Heart right ventricle (tissue), 16 donors: ENCODE measurements around the gene MBTPS1. TPM values are rescaled to one million over a fixed set of nuclear protein-coding genes. Genes with fewer than 3 reads are reported as not detected.
A peak's percentile ranks its signal among the peaks of the same experiment; 100 is the strongest.

Source experiments
- ATAC-seq, 8 donors: fragments of 200-7000 bp; cut with Tn5 transposase; one replicate each; pipeline ENCODE4 v1.9.1; 2020; ENCODE audit warnings: mild to moderate bottlenecking in 8 of 8, moderate library complexity in 8 of 8, moderate number of reproducible peaks in 1 of 8
- DNase-seq, 2 donors: peaks; one replicate each; pipeline ENCODE4 v3.0.0-alpha.2; 2020
- H3K27ac ChIP-seq, 10 donors: fragments of 200-600 bp; sonication (generic) in 2 of 10; one replicate each; pipeline versions ENCODE4 v1.5.0 to v1.8.0; 2020 to 2022; ENCODE audit warnings: mild to moderate bottlenecking in 3 of 10
- H3K27me3 ChIP-seq, 7 donors: fragments of 200-600 bp; one replicate each; pipeline ENCODE4 v1.8.0; 2021 to 2022; ENCODE audit warnings: mild to moderate bottlenecking in 2 of 7
- H3K36me3 ChIP-seq, 9 donors: fragments of 200-600 bp; sonication (generic) in 1 of 9; one replicate each; pipeline versions ENCODE4 v1.5.0 to v1.8.0; 2020 to 2022; ENCODE audit warnings: mild to moderate bottlenecking in 2 of 9
- H3K4me1 ChIP-seq, 9 donors: fragments of 200-600 bp; sonication (generic) in 1 of 9; one replicate each; pipeline versions ENCODE4 v1.5.0 to v1.8.0; 2020 to 2022; ENCODE audit warnings: mild to moderate bottlenecking in 4 of 9
- H3K4me3 ChIP-seq, 10 donors: fragments of 200-600 bp; sonication (generic) in 2 of 10; one replicate each; pipeline versions ENCODE4 v1.5.0 to v1.8.0; 2020 to 2022; ENCODE audit warnings: mild to moderate bottlenecking in 7 of 10, moderate library complexity in 2 of 10
- H3K9me3 ChIP-seq, 11 donors: fragments of 200-600 bp in 10 of 11; sonication (generic) in 2 of 11; one replicate each; pipeline versions ENCODE4 v1.5.0 to v1.8.0; 2013 to 2022; ENCODE audit warnings: mild to moderate bottlenecking in 2 of 11, control low read depth in 1 of 11, moderate library complexity in 1 of 11
- CTCF ChIP-seq, 9 donors: fragments of 200-600 bp; sonication (generic) in 2 of 9; IDR thresholded peaks; one replicate each; pipeline versions ENCODE4 v1.5.0 to v1.8.0; 2021 to 2022; ENCODE audit warnings: antibody characterized with exemption in 9 of 9, mild to moderate bottlenecking in 5 of 9, moderate library complexity in 1 of 9
- WGBS, 2 donors: extraction: QIAGEN DNeasy Blood & Tissue Kit; methylation state at CpG; one replicate each; pipeline ENCODE4 v1.1.7; 2013; ENCODE audit warnings: inconsistent platforms in 1 of 2; 5-methylcytosine and 5-hydroxymethylcytosine counted together
- intact Hi-C, 10 donors: fragments of 100-400 bp; cut with DNase I; formaldehyde crosslinking; loops; one replicate each; pipeline versions ENCODE4 v1.11.1 to v1.14.2; 2022
- polyA plus RNA-seq, 2 donors: library from polyadenylated mRNA; stranded (reverse); fragments of 200-250 nt; gene quantifications; one replicate each; pipeline ENCODE4 v1.2.3, GENCODE V29; 2013
- total RNA-seq, 10 donors: library from RNA; stranded (reverse); fragmentation: NEBNext Ultra II Directional in 3 of 10; extraction: Animal tissue kit (Norgen Biotek cat#: 25700) in 3 of 10; gene quantifications; one replicate each; pipeline versions ENCODE4 v1.2.1 to v1.2.4, GENCODE V29; 2021 to 2023
- donor health status: Arrhythmogenic right ventricular cardiomyopathy.
- donor health status: ischemic (EF 13 %, LVEDD 7.1; RV severe dilation, severe dysfunction).
- donor health status: healthy with polysubstance abuse.
- donor health status: DM: no; HTN: yes; CAD: no.
- donor health status: DM: no; HTN: no; CAD: no.
- donor health status: ischemic (EF 25% LVEDD 6.9; RV normal size, moderate dysfunction).
- donor health status: ischemic (EF 25% LVEDD 5.7; RV mildly dilated, moderate dysfunction).
- donor health status: healthy.
- donor health status: DM: yes; HTN: yes; CAD: no.
- donor health status: Ischemic cardiomyopathy.
- donor health status: ischemic (EF 35%, LVEDD 5.7; RV mildly dilated, moderate dysfunction).
- donor health status: nonischemic (EF 11% LVEDD 7.7; RV severe dilation, severe dysfunction).
- donor health status: DM: yes; HTN: yes; CAD: no.
- donor health status: PGD.
- donor health status: ischemic (EF 29% LVEDD 5.4; RV normal size, mild dysfunction).
- donor health status: nonischemic (EF 23%, LVEDD 6.1; RV moderate dilation, normal function).

The MBTPS1 gene
- total and polyA plus RNA-seq, 12 donors: 41.4 to 122 (median 66.0) TPM

GRCh38 chr16:84059946-84060901, 56.5 kb downstream of the MBTPS1 start:
- Histone ChIP-seq H3K4me3 (no peak overlapping the region), H3K9me3 (no peaks in the 10 kb centered on the region), H3K36me3 (peaks cover 0 to 100% (median 46%) of the 10 kb centered on the region in 9 donors), H3K27me3 (no peaks in the 10 kb centered on the region), H3K27ac (no peak overlapping the region), H3K4me1 (peaks cover 3 to 55% (median 42%) of the 10 kb centered on the region in 9 donors)
- TF ChIP-seq CTCF (IDR thresholded peaks at IDR 0.05): no peak
- WGBS, 2 donors: 95% methylated on average over 28 of the region's 28 CpGs
- peak in 2 of 8 donors; percentile 7 to 36 for ATAC-seq
- intact Hi-C loops: loop anchor here (5.0 to 10.0 kb wide), 8 partner anchors 88 to 238 kb away; partner anchors contain the start of gene NECAB2 (in 2 of the 10)
- DNase-seq: no peak

GRCh38 chr16:84059111-84059510, 57.6 kb downstream of the MBTPS1 start:
- peaks cover 3 to 61% (median 46%) of the 10 kb centered on the region in 9 donors for H3K4me1 ChIP-seq
- no peak for DNase-seq

GRCh38 chr16:84058664-84059063, 58.1 kb downstream of the MBTPS1 start:
- 34 to 43% methylated on average over 11 of the region's 11 CpGs for WGBS, 2 donors
- H3K27ac ChIP-seq: peak overlapping the region in 9 of 10 donors; percentile 46 to 80 (median 67)
- no peaks in the 10 kb centered on the region for H3K9me3 ChIP-seq
- no peak for TF ChIP-seq CTCF (IDR thresholded peaks at IDR 0.05)
- intact Hi-C loops: loop anchor here in 1 of 10 donors (5.0 kb wide), 1 partner anchor 86 kb away; no protein-coding TSS in a partner anchor
- H3K27me3 ChIP-seq: no peaks in the 10 kb centered on the region
- peak in 1 of 2 donors; percentile 60 for DNase-seq
- no peak overlapping the region for H3K4me3 ChIP-seq
- peaks cover 3 to 61% (median 46%) of the 10 kb centered on the region in 9 donors for H3K4me1 ChIP-seq
- peaks cover 0 to 100% (median 58%) of the 10 kb centered on the region in 9 donors for H3K36me3 ChIP-seq
- peak; percentile 31 to 86 (median 64) for ATAC-seq

More at GRCh38 chr16:84059111-84059510, 57.6 kb downstream of the MBTPS1 start:
- WGBS, 2 donors: 77 to 78% methylated on average over 11 of the region's 11 CpGs
- Histone ChIP-seq H3K9me3 (no peaks in the 10 kb centered on the region), H3K27me3 (no peaks in the 10 kb centered on the region), H3K4me3 (no peak overlapping the region), H3K27ac (peak overlapping the region in 8 of 10 donors; percentile 45 to 73 (median 60)), H3K36me3 (peaks cover 0 to 100% (median 56%) of the 10 kb centered on the region in 9 donors)
- ATAC-seq: no peak
- TF ChIP-seq CTCF (IDR thresholded peaks at IDR 0.05): no peak
- intact Hi-C loops: loop anchor here in 1 of 10 donors (5.0 kb wide), 1 partner anchor 87 kb away; no protein-coding TSS in a partner anchor

- Histone ChIP-seq H3K27me3 (no peaks in the 10 kb centered on the region), H3K4me1 (peaks cover 3 to 58% (median 46%) of the 10 kb centered on the region in 9 donors), H3K9me3 (no peaks in the 10 kb centered on the region), H3K27ac (peak overlapping the region in 9 of 10 donors; percentile 46 to 80 (median 67)), H3K4me3 (no peak overlapping the region), H3K36me3 (peaks cover 0 to 100% (median 62%) of the 10 kb centered on the region in 9 donors)
- WGBS, 2 donors: 89 to 91% methylated on average over 15 of the region's 15 CpGs
- intact Hi-C loops: loop anchor here in 1 of 10 donors (5.0 kb wide), 1 partner anchor 86 kb away; no protein-coding TSS in a partner anchor
- no peak for ATAC-seq
- no peak for DNase-seq
- no peak for TF ChIP-seq CTCF (IDR thresholded peaks at IDR 0.05)
Observed at GRCh38 chr16:84058211-84058610, 58.5 kb downstream of the MBTPS1 start.
